T-helper 22 cell (primary cell): ENCODE data around the gene SYT15B.
"Not testable (repeated sequence)": the region's sequence is repeated elsewhere in the genome, so short reads cannot be mapped to it uniquely, and the experiment has no call there.

Source experiments
- DNase-seq: peaks from one replicate; pipeline ENCODE4 v3.0.0-alpha.2; 2020; ENCODE audit warnings: low read depth

The SYT15B gene

DNA sequence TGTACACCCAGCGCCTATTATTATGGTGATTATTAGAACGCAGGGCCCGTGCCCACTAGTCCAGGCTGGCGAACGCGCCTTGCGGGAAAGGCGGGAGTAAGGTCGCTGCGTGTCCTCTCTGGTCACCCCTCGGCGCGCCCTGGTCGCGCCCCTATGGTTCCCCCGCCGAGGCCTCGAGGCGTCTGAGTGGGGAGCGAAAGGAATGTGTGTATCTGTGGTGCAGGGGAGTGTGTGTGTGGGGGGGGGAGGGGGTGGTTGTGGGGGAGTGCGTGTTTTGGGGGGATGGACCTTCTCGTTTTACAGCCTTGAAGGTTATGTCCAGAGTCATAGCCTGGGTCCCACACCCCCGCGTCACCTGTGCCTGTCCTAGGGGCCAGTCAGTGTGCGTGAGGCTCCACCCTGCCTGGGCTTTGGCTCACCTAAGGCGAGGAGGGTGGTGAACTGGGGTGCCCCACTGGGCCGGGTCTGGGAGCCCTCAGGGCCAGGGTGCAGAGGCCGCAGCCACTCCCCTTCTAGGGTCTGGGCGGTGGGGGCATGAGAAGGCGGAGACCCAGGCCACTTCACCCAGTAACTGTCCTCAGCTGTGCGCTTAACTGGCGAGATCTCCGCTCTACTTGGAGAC lies at the start of gene SYT15B:
TSS of gene SYT15B (minus strand) at position 39 of the 622 bp plus-strand sequence. CDS start 952 bp downstream, outside the sequence.
- not testable (repeated sequence) for DNase-seq

- not testable (repeated sequence) for DNase-seq
Measured at GRCh38 chr10:47779590-47779989, 16.2 kb upstream of the SYT15B start.

DNA sequence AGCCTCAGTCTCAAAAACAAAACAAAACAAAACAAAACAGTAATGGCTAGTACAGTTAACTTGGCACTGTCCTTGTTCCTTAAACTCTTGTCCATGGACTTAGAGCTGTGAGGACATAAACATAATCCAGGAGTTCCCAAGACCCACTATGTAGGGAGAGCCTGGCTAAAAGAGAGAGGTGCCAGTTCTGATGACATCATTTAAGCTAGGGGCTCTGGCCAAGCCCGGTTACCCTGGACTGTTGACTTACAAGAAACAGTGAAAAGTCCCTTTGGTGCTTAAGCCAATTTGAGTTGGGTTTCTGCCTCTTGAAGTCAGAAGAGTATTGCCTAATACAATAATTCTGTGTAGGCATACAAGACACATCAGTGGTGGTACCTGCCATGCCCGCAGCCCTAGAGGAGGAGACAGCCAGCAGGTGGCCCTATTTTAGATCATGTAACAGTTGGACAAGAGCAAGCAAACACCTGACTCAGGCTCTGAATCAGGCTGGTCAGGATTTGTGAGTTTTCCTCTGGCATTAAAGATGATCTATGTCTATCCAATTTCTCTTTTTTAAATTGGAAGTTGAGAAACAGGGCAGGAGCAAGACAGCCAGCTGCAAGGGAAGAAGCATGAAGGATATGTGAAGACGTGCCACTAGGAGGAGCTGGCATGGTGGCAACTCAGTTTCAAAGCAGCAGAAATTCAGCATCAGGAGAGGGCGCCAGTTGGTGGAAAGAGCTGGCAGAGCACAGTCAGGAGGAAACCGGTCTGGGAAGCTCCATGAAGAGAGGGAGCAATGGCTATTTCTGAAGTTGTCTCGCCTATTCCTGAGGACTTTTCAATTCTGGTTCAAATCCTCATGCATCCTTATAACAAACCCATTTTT lies 12.2 kb upstream of the SYT15B start:
- DNase-seq = not testable (repeated sequence)

DNA sequence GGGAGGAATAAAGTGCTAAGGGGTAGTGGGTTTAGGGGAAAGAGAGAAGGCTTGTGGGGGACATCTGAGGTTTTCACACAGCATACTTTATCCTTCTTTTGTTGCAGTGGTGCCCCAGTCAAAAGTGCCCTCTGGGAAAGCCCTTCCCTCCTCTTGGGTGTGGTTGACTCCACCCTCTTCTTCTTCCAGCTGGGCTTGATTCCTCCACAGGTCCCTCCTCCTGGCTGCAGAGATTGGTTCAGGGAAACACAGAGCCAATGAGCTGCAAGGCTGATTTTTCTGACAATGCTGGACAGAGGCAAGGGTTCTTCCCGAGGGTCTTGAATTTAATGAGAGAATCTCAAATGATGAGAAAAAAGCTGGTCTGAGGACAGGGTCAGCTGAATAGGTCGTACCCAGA lies 7.4 kb upstream of the SYT15B start:
- not testable (repeated sequence) for DNase-seq

GRCh38 chr10:47768578-47769115 lies 5.3 kb upstream of the SYT15B start:
- not testable (repeated sequence) for DNase-seq

DNA sequence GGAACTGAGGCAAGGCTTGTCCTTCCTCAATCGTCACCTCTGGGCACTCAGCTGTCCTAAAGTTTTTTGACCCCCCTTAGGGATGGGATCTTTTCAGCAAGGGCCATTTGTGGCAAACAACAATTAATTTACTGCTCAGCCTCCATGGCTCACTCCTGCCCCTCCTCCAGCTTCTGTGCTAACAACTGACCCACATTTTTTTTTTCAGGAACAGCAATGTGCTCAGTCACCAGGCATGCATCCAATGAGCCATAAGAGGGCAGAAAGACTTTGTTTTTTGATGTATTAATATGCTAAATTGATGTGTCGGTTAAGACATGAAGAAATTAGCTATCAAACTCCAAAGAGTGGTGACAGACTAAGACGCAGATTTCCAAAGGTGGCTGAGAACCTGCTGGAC lies 4.7 kb upstream of the SYT15B start:
- DNase-seq = not testable (repeated sequence)

DNA sequence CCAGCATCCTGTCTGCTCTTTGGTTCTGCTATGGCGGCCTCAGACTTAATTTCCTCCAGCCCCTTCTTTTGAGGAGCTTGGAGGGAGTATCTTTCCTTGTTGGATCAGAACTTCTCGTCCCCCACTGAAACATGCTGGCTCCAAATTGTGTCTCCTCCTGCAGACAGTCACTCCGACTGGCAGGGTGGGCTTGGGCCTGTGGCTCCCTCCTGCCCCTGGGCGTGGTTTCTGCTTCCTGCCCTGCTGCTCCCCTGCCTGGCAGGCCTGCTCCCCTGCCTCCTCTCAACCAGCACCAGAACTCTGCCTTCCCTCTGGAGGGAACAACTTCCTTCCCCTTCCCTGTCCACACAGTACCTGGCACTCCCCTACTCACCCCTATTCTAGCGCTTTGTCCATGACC lies 3.8 kb upstream of the SYT15B start:
- not testable (repeated sequence) for DNase-seq

GRCh38 chr10:47765232-47765631 lies 1.8 kb upstream of the SYT15B start:
- DNase-seq = not testable (repeated sequence)

DNA sequence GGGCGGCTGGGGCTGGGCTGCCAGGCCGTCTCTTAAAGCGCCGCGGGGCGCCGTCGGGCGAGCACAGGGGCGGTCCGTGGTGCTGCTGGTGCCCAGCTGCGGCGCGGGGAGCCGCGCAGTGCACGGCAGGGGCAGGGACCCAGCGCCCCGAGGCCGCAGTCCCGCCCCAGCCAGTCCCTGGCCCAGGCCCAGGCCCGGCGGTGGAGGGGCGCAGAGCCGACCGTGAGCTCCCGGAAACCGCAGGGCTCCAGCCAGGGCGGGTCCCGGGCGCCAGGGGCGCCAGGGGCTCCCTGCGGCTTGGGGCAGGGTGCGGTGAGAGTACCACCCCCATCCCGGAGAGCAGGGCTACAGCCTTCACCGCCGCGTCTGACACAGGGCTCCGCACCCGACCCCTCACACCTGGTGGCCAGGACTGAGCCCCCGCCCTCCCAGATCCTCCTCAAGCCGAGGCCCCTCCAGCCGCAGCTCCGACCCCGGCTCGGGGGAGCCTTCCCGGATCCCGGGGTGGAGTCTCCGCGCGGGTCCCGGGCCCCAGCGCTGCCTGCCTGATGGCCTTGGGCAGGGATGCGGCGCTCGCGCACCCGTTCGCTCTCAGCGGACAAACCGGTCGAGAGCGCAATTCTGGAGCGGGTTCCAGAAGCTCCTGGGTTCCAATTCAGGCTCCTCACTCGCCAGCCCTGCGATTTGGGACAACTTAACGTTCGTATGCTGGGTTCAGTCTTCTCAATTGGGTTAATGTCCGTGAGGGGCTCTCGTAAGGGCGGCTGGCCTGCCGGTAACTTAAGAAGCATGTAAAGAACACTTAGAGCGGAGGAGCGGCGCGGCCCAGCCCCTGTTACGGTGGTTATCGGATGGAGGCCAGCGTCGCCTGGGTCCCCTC lies 478 bp downstream of the SYT15B start:
- DNase-seq = not testable (repeated sequence)

DNA sequence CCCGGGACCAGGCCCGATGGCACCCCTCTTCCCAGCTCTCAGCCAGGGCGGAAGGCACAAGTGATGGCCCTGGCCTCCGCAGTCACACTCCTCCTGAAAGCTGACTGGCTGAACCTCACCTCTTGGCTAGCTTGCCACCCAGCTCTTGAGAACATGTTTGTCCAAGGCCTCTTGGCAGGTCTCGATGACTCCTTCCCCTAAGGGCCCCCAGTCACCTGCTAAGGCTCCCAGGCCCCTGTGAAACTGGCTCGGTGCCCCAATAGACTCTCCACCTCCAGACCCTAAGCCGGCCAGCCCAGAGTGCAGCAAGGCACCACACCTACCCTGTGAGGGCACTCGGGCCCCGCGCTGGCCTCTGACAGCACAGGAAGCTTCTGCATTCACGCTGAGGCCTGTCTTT lies 4.5 kb downstream of the SYT15B start:
- DNase-seq = not testable (repeated sequence)

DNA sequence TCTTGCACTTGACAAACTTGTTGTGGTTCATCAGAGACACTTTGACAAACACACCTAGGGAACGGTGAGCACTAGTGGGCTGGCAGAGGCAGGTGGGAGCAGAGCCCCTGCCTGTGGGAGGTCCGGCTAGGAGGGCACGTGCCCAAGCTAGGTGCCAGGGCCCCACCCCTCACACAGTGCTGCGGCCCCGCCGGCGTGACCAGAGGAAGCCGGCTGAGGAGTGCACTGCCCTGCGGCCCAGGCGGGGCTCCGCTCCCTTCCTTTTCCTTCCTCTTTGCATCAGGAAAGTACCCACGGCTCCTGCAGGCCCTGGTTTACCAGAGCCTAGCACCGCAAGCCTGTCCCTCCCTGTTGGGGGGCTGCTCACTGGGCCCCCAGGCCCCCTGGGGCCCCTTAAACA lies 7.2 kb downstream of the SYT15B start:
- not testable (repeated sequence) for DNase-seq

GRCh38 chr10:47753871-47754270 lies 9.5 kb downstream of the SYT15B start:
- not testable (repeated sequence) for DNase-seq

DNA sequence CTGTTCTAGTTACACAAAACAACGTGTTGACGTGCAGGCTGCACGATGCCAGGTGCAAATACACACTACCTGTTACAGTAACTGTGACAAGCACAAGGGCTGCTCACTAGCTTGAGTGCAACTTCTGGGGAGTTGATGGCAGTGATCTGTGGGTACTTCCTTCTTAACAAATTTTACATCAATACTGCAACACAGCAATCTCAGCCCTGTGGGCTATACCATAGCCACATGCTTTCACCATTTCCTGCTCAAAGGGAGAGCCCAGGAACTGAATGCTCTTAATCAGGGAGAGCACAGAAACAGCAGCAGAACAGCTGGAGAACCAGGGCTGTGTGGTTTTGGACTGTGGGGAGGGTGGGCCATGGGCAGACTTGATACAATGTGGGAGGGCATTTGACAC lies 10.2 kb downstream of the SYT15B start:
- DNase-seq = not testable (repeated sequence)

DNA sequence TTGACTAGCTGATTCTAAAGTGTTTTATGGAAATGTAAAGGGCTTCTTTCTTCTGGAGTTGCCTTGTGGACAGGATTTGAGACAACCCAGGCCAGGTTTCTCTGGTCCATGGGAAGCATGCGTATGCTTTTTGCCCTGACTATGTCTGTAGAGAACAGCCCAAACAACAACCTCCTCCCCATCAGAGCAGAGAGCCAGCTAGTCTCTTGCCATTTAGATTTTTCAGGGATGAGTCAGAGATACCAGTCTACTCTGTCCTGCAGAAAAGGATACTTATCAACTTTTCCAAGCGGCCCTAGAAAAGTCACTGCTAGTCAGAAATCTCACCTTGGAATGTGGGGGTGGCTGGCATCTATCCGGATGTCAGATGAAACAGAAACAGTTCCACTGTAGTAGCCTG lies 11.6 kb downstream of the SYT15B start:
- DNase-seq = not testable (repeated sequence)

- DNase-seq = not testable (repeated sequence)
Measured at GRCh38 chr10:47750360-47750759, 13.0 kb downstream of the SYT15B start.

- not testable (repeated sequence) for DNase-seq
Measured at GRCh38 chr10:47746780-47747376, 16.5 kb downstream of the SYT15B start.

- DNase-seq = not testable (repeated sequence)
Measured at GRCh38 chr10:47744881-47745280, 18.5 kb downstream of the SYT15B start.

- not testable (repeated sequence) for DNase-seq
Measured at GRCh38 chr10:47743611-47744550, 19.5 kb downstream of the SYT15B start.

- DNase-seq = not testable (repeated sequence)
Measured at GRCh38 chr10:47740868-47741267, 22.5 kb downstream of the SYT15B start.

DNA sequence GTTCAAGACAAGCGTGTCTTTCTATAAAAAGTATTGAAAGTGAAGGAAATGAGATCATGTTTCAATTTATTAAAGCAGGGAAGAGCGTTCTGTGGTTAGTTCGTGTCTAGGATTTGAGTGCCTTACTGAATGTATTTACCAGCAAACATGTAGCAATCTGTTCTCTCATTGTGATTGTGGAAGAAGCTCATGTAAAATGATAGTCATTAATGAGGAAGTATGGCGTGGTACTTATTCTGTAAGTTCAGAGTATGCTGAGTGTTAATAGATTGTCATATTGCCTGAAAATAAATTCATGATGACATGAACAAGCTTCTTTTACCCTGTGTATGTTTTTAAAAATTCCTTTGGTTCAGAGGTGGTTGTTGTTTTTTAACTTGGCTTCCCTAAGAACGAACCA lies 32.5 kb downstream of the SYT15B start:
- not testable (repeated sequence) for DNase-seq
